GM20000 (cell line): ENCODE data around the gene NUB1.

Experiments used
- DNase-seq: peaks from one replicate; pipeline ENCODE4 v3.0.0; 2012; ENCODE audit warnings: low spot score
- TF ChIP-seq, protein P1 (sequence below): IDR thresholded peaks from 2 replicates; pipeline ENCODE4 v1.5.1; 2012; ENCODE audit warnings: mild to moderate bottlenecking, control low read depth; ENCODE audit errors: extremely low read depth, missing control alignments

Gene NUB1

DNA sequence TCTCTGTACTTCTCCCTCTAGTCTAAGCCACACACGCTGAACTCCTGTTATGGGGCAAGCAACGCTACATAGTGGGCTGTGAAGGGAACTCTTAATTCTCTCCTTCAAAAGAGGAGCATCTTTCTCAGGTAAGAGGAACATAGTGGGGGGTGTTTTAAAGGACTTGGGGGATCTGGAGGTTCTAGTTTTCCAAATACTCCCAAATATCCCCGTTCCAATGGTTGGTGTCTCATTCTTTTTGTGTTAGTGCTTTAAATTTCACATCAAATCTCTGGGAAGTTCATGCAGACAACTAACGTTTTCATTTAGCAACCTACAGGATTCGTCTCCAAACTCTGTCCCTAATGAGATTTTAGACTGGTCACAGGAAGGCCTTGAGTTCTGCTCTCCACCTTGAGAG is 80.6 kb downstream of the NUB1 start:
- TF ChIP-seq, protein P1, sequence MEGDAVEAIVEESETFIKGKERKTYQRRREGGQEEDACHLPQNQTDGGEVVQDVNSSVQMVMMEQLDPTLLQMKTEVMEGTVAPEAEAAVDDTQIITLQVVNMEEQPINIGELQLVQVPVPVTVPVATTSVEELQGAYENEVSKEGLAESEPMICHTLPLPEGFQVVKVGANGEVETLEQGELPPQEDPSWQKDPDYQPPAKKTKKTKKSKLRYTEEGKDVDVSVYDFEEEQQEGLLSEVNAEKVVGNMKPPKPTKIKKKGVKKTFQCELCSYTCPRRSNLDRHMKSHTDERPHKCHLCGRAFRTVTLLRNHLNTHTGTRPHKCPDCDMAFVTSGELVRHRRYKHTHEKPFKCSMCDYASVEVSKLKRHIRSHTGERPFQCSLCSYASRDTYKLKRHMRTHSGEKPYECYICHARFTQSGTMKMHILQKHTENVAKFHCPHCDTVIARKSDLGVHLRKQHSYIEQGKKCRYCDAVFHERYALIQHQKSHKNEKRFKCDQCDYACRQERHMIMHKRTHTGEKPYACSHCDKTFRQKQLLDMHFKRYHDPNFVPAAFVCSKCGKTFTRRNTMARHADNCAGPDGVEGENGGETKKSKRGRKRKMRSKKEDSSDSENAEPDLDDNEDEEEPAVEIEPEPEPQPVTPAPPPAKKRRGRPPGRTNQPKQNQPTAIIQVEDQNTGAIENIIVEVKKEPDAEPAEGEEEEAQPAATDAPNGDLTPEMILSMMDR, result no peak
- no peak for DNase-seq

DNA sequence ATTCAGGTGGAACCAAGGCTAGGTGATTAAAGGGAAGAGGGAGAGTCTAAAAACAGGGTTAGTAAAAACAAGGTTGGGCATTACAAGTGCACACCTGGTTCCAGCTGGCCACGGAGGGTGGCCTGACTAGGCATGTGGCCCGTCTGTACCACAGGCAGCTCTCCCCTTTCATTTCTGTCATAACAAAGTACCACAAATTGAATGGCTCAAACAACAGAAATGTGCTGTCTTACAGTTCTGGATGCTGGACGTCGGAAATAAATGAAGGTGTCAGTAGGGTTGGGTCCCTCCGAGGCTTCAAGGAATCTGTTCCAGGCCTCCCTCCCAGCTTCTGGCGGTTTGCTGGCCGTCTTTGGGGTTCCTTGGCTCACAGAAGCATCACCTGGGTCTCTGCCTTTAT is 81.6 kb downstream of the NUB1 start:
- TF ChIP-seq, protein P1, result no peak
- DNase-seq, result no peak

DNA sequence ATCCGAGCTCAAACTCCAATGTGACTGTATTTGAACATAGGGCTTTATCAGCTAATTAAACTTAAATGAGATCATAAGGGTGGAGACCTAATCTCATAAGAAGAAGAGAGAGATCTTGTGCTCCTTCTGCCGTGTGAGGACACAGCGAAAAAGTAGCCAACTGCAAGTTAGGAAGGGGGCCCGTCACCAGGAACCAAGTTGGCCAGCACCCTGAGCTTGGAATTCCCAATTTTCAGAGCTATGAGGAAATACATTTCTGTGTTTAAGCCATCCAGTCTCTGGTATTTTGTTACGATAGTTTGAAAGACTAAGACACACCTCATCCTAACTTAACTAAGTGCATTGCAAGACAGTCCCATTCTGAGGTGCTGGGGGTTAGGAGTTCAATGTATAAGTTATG is 82.3 kb downstream of the NUB1 start:
- TF ChIP-seq, protein P1, result no peak
- no peak for DNase-seq

DNA sequence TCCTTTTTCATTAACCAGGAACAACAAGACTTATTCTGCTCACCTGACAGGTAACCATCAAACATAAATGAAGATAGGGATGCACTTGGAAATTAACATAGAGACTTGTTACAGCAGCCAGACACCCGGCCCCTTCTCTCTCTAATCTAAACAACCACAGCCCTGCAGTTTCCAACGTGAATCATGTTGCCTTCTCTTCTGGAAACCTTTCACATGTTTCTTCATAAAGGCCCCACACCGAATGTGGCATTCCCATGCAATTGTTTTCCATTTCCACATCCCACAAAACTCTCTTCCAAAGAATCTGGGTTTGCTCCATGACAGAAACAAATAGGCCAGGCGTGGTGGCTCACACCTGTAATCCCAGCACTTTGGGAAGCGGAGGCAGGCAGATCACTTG is 83.2 kb downstream of the NUB1 start:
- DNase-seq, result no peak
- TF ChIP-seq, protein P1, result no peak

DNA sequence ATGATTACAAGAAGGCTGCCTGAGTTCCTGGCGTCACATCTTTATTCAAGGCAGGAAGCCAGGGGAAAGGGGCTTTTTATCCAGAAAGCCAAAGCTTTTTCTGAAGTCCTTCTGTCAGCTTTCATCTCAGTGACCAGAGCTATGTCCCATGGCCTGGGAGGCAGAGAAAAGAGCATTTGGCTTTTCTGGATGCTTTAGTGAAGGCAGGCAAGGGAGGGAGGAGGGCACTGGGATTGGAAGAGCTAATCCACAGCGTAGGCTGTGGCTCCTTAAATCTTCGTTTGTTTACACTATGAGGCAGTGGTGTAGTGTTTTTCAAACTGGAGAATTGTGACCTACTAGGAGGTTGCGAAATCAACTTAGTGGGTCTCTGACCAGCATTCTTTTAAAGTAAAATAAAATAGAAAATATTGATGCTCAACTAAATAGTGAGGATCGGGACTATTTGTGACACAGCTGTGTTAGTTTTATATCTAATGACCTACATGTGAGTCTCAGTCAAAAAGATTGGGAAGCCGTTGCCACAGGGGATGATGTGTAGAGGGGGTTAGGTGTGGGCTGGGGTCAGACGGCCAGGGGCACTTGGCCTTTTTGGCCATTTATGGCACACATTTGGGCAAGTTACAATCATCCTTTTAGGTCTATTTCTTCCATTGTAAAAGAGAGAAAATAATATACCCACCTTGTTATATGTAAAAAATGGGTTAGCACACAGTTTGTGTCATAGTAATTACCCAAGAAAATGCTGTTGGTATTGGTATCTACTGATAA is 84.2 kb downstream of the NUB1 start:
- no peak for DNase-seq
- TF ChIP-seq, protein P1, result no peak

DNA sequence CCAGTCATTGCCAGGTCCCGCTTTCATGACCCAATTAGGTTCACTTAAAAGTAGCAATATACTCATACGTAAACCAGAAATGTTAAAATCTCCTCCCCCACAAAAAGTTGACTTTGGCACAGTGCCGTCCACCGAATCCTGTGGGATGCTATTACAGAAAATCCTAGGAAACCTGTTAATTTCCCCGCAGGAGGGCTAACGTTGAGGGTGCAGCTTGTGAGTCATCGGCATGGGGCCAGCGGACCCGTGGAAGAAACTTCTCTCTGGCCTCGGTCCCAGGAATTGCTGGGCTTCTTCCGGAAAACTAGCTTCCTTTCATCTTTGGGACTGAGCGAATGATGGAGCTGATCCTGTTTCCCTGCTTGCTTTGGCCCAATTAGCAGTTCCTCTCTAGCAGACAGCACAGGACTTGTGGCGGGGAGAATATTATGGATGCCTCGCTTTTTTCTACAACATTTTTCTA is 84.9 kb downstream of the NUB1 start:
- TF ChIP-seq, protein P1, result no peak
- no peak for DNase-seq

DNA sequence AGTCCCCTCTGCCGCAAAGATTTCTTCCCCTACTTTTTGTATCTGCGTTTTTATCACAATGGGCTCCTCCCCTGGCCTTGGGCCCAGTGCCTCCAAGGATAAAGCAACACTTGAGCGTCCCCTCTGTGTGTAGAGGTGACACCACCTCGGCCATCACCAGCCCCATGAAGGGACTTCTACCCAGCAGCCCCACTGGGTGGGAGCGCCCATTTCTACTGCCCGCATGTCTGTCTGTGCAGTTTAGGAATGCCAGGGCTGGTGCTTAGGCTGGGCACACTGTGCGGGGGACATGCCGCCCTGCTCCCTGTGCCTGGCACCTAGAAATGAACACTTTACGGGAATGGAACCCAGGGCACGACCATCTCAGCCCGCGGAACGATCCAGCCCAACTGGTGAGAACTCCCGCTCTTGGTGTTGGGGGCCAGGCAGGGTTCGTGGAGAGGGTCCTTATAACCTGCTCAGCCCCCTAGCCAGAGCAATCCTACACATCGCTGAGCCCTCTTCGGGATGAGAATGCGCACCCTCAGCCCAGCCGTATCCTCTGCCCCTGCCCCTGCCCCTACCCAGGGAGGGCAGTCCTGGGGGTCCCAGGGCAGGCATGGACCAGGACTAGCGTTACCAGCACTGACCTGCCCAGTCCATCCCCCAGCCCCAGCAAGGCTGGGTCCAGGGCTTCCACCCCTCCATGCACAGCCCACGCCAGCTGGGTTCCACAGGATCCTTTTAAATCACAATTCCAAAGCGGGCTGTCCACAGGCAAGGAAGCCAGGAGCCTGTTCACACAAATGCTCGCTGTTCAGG is 85.5 kb downstream of the NUB1 start:
- no peak for DNase-seq
- TF ChIP-seq, protein P1, result no peak
